ENCODE data around the gene CA5B. TPM values are rescaled to one million over a fixed set of nuclear protein-coding genes. Genes with fewer than 3 reads are reported as not detected.
A peak's percentile ranks its signal among the peaks of the same experiment; 100 is the strongest.

CA5B gene
- polyA plus RNA-seq, 1 experiment: 4.5 TPM

- POLR2A ChIA-PET: no interaction called here
Measured at GRCh38 chrX:15812192-15812938, 74.3 kb downstream of the CA5B start.

GRCh38 chrX:15813416-15813815, 75.3 kb downstream of the CA5B start:
- no peak overlapping the region for H3K4me3 ChIP-seq (ENCODE audit: low read depth, low read length)
- no peak overlapping the region for H3K27ac ChIP-seq (ENCODE audit: low read depth, low read length)
- ChIA-PET CTCF (no interaction called here), POLR2A (no interaction called here)
- no peak for TF ChIP-seq CTCF (IDR thresholded peaks at IDR 0.05; ENCODE audit: low read depth, low read length)
- no peaks in the 10 kb centered on the region for H3K9me3 ChIP-seq (ENCODE audit: control insufficient read depth, insufficient read depth, low read length)
- no peaks in the 10 kb centered on the region for H3K27me3 ChIP-seq (ENCODE audit: control insufficient read depth, insufficient read depth, low read length)
- no peak for DNase-seq (ENCODE audit: low read depth, low spot score)

More at GRCh38 chrX:15812192-15812938, 74.3 kb downstream of the CA5B start:
- no peaks in the 10 kb centered on the region for H3K27me3 ChIP-seq (ENCODE audit: control insufficient read depth, insufficient read depth, low read length)
- CTCF ChIA-PET: no interaction called here
- DNase-seq (ENCODE audit: low read depth, low spot score): no peak
- no peaks in the 10 kb centered on the region for H3K9me3 ChIP-seq (ENCODE audit: control insufficient read depth, insufficient read depth, low read length)
- no peak for TF ChIP-seq CTCF (IDR thresholded peaks at IDR 0.05; ENCODE audit: low read depth, low read length)
- H3K27ac ChIP-seq (ENCODE audit: low read depth, low read length): no peak overlapping the region
- H3K4me3 ChIP-seq (ENCODE audit: low read depth, low read length): no peak overlapping the region

GRCh38 chrX:15814771-15815365, 76.8 kb downstream of the CA5B start:
- Histone ChIP-seq H3K9me3 (ENCODE audit: control insufficient read depth, insufficient read depth, low read length) (no peaks in the 10 kb centered on the region), H3K27me3 (ENCODE audit: control insufficient read depth, insufficient read depth, low read length) (no peaks in the 10 kb centered on the region), H3K4me3 (ENCODE audit: low read depth, low read length) (no peak overlapping the region), H3K27ac (ENCODE audit: low read depth, low read length) (no peak overlapping the region)
- CTCF ChIA-PET: interaction anchor here (0.5 kb wide), 1 partner anchor 856 kb away, joined by 6 read pairs; no protein-coding TSS in a partner anchor
- no peak for TF ChIP-seq CTCF (IDR thresholded peaks at IDR 0.05; ENCODE audit: low read depth, low read length)
- POLR2A ChIA-PET: no interaction called here
- no peak for DNase-seq (ENCODE audit: low read depth, low spot score)

- peak; percentile 26; the same call in 1 of the 2 replicates for TF ChIP-seq CTCF (IDR thresholded peaks at IDR 0.05; ENCODE audit: low read depth, low read length)
- no peak for DNase-seq (ENCODE audit: low read depth, low spot score)
- CTCF ChIA-PET: no interaction called here
- POLR2A ChIA-PET: no interaction called here
- Histone ChIP-seq H3K4me3 (ENCODE audit: low read depth, low read length) (no peak overlapping the region), H3K9me3 (ENCODE audit: control insufficient read depth, insufficient read depth, low read length) (no peaks in the 10 kb centered on the region), H3K27me3 (ENCODE audit: control insufficient read depth, insufficient read depth, low read length) (no peaks in the 10 kb centered on the region), H3K27ac (ENCODE audit: low read depth, low read length) (no peak overlapping the region)
Measured at GRCh38 chrX:15815779-15816437, 77.8 kb downstream of the CA5B start.

- no peak for DNase-seq (ENCODE audit: low read depth, low spot score)
- CTCF ChIA-PET: no interaction called here
- Histone ChIP-seq H3K27ac (ENCODE audit: low read depth, low read length) (no peak overlapping the region), H3K27me3 (ENCODE audit: control insufficient read depth, insufficient read depth, low read length) (no peaks in the 10 kb centered on the region), H3K4me3 (ENCODE audit: low read depth, low read length) (no peak overlapping the region), H3K9me3 (ENCODE audit: control insufficient read depth, insufficient read depth, low read length) (no peaks in the 10 kb centered on the region)
- TF ChIP-seq CTCF (IDR thresholded peaks at IDR 0.05; ENCODE audit: low read depth, low read length): no peak
- POLR2A ChIA-PET: no interaction called here
Measured at GRCh38 chrX:15816438-15816809, 78.4 kb downstream of the CA5B start.
